HG02588 (cell line): ENCODE measurements around the gene IRAK1.
A peak's percentile ranks its signal among the peaks of the same experiment; 100 is the strongest.

Experiments used
- ATAC-seq: cut with Tn5 transposase; IDR thresholded peaks from one replicate; pipeline ENCODE4 v1.9.1; 2021; ENCODE audit warnings: mild to moderate bottlenecking, moderate library complexity; ENCODE audit not compliant: unreplicated experiment

Gene IRAK1

DNA sequence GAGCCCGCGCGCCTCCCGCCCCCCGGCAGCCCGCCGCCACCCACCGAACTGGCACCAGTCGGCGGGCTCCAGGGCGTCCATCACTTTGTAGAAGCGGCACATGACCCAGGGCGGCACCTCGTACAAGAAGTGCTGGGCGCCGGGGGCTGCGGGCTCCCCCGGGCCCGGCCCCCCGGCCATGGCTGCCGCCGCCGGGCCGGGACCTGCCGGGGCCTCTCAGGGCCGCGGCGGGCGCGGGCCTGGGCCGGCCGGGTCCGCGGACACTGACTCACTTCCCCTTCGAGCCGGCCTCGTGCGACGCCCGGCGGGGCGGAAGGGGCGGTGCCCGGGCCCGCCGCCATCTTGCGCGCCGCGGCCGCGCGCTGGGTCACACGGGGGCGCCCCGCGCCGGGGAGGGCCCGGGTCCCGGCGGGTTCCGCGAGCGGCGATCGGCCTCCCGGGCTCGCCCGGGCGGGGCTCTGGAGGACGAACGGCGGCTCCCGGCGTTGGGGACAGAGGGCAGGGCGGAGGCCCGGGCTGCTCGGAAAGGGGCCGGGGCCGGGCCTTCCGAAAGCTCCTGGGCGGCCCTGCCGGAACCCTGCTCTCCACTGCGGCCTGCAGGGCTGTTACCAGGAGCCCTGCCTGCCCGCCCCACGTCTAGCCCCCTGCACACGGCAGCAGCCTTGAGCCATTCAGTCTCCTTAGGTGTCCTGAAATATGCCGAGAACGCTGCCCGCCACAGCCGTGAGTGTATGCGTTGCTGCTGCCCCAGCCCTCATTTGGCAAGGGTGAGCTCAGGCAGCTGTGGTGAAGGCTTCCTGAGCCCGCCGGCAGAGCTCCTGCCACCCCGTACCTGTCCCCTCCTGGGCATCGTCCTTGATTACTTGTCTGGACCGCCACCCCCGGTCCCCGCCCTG is at the start of gene IRAK1:
TSS of gene IRAK1 (minus strand) at position 270 of the 896 bp plus-strand sequence. CDS start at position 180, 90 bp downstream.
- peak; percentile 72 for ATAC-seq

GRCh38 chrX:154068560-154068959 is 48.9 kb upstream of the IRAK1 start:
- ATAC-seq = no peak

GRCh38 chrX:154064637-154065435 is 45.1 kb upstream of the IRAK1 start:
- no peak for ATAC-seq

DNA sequence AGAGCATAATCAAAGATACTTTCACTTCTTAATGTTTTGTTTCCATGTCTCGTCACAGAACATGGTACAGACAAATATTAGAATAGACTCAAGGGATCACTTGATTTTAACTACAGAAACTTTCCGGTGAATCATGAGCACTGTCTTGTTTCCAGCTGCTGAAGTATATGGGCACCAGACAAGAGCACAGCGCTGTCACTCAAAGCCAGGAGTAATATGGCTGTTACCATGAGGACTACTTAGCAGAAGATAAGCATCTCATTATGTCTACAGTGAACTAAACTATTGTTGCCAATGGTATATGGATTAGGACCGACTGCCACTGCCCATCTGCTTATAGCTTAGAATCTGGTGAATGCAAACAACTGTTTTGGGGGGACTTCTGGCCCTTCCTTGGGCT is 43.5 kb upstream of the IRAK1 start:
- ATAC-seq = no peak

- no peak for ATAC-seq
Observed at GRCh38 chrX:154061801-154062200, 42.1 kb upstream of the IRAK1 start.

- ATAC-seq = no peak
Observed at GRCh38 chrX:154059729-154060245, 40.1 kb upstream of the IRAK1 start.

- no peak for ATAC-seq
Observed at GRCh38 chrX:154059231-154059630, 39.5 kb upstream of the IRAK1 start.

DNA sequence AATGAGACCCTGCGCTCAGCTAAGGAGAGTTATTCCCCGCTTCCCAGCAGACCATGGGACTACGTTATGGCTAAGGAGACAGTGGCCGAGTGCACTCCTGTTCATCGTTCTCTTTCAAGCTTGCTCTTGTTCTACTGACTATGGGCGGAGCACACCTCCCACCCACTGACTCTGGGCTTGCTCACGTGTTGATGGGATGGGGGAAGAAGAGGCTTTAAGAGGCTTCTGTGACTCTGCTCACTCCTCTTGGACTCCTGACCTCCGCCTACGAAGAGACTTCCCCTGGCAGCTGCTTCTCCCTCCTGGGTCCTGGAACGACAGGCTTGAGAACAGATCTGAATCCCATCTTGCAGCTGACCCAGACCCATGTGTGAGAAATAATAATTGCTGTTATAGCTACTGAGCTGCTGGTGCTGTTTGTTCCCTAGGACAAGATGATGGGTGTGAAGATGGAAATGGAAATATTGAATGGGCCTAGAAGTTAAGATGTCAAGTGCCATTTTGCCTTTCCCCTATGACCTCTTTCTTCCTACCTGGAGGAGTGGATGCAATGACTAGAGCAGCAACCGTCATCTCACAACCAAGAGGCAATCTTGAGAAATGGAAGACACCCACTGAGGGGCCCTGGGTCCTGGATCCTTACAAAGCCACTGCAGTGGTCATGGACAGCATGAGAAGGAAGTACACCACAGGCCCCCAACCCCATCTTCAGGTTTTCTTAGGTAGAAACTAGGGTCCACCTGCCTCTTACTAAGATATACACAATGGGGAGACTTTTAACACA is 38.7 kb upstream of the IRAK1 start:
- ATAC-seq = no peak

DNA sequence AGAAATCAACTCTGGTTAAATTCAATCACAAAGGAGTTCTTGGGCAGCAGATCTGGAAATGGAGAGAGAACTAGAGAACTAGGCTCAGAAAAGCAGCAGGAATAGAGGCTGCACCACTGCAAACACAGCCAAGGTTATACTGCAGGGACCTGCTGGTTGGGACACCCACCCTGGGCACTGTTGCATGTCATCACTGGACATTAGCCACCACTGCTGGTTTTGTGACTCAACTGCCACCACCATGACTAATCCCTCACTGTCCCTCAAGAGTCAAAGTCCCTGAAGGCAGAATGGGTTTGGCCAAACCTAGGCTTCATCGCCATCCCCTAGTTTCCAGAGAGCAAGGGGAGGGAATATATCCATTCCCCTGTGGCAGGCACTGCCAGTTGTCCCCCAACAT is 38.1 kb upstream of the IRAK1 start:
- no peak for ATAC-seq

DNA sequence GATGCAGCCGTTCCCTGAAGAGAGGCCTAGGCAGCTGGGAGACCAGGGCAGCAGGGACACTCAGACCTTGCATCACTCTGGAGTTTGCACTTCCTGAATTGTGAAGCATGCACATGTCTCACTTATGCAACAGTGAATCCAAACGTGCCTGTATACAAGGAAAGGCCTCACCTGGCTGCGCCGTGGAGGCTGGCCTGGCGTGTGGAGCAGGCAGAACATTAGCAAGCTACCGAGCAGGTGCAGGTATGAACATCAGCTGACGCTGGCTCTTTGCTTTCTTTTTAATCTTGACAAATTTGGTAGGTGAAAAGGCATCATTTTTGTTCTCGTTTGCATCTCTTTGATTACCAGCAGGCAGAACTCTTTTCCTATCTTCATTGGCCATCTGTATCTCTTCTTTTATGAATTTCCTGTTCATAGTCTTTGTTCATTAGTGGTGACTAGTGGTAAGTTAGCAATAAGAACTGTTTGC is 37.1 kb upstream of the IRAK1 start:
- ATAC-seq = no peak

DNA sequence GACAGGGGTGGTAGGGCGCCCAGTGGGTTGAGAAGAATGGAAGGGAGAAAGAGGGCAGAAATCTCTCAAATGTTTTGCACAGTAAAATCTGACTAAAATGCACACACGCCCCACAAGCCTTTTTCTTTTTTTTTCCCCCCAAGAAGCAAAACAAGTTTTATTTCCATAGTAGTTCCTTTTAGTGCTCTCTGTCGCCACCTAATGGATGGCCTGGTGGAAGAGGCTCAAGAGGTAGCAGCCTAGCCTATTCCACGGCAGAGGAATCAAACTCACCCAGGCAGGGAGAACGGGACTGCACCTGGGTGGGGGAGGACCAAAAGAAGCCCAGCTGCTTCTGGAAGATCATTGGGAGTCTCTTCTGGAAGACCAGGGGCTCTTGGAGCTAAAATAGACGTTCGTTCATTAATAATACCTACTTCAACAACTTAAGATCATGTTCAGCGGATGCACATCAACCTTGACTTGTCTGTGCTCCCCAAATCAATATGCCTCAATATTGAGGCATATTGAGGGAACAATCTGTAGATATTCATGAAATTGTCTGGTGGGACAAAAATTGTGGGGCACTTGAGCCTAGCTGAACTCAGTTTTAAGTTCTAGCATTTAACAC is 31.6 kb upstream of the IRAK1 start:
- ATAC-seq = no peak

DNA sequence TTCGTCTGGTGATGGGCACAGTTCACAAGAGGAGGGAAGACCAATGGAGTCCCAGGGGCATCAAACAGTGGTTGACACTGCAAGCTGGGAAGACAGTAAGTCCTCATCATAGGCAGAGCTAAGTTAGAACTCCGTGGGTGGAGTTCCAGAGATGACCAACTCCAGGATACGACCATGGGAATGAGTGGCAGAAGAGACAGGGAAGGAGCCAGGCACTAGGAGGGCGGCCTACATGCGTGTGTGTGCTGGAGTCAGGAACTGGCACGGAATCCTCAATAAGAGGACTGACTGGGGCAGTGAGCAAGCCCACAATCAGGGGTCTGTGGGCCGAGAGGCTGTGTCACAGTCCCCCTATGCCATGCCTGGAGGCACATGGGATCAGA is 30.4 kb upstream of the IRAK1 start:
- ATAC-seq = no peak

DNA sequence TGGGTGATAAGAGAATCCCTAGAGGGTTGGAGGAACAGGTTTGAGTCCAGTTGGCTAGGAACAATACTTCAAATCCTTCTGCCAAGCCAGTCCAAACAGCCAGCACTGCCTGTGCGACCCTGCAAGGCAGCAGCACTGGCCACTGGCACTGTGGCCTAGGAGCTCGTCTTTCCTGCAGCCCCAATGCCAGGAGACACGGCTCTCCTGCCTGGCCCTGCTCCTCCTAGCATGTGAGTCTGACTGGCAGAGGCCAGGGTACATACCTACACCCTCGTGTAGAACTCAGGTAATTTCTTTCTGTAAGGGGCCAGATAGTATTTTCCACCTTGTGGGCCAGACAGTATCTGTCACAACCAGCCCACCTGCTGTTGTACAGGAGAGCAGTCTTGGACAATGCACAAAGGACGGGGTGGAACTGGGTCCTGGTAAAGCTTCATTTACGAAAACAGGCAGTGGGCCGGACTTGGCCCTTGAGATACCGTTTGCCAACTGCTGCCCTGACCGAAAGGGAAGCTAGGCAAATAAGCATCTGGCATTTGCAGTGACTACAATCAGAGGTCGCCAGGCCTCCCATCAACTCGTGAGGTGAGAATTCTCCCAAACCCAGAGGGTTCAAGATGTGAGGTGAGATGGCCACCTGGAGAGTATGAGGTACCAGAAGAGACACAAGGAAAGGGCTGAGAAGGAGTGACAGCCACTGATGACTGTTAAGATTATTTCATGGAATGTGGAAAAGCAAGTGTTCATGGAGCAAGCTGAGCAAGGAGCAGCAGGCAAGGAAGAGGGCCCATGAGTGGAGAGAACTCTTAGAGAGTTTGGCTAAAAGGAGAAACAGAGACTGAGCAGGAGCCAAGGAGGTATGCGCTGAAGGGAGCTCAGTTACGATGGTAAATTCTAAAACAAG is 29.8 kb upstream of the IRAK1 start:
- ATAC-seq = no peak

DNA sequence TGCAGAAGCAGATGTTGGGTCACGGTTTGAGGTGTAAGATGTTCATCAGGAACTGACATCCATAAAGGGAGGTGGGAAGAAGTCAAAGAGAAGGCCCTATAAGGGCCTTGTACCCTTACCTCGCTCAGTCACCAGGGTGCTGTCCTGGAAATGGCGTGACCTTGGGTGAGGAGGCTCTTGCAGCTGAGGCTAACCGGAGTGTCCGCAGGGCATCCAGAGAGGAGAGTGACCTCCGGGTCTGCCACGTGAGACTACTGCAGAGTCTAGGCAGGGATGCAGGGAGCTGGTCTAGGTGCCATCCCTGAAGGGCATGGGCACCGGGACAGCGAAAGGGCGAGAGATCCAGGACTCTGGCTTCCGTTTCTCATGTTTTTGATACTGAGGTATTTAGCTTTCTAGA is 28.7 kb upstream of the IRAK1 start:
- ATAC-seq = no peak

DNA sequence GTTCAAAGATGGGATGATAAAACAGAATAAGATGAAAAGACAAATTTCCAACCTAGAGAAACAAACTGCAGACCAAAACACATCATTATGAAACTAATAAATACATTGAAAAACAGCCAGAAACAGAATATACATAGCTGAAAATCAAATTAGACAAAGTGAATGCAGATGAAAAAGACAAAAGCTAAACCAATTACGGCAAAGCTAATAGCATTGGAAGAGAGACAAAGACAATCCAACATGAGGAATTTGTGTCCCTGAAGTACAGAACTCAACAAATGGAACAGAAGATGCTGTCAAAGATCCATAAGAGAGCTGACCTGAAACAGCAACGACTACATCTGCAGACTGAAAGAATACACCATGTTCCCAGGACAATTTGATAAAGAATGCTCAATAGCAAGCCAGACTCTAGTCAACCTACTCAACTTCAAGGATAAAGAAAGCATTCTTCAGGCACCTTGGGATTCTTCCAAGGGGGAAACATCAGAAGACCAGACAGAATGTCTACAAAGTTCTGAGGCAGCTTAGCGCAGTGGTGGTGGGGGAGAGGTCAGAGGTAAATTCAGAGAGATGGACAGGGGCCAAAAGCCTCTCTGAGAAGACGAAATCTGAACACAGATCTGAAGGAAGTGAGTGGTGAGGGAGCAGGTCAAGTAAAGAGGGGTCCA is 27.4 kb upstream of the IRAK1 start:
- no peak for ATAC-seq

DNA sequence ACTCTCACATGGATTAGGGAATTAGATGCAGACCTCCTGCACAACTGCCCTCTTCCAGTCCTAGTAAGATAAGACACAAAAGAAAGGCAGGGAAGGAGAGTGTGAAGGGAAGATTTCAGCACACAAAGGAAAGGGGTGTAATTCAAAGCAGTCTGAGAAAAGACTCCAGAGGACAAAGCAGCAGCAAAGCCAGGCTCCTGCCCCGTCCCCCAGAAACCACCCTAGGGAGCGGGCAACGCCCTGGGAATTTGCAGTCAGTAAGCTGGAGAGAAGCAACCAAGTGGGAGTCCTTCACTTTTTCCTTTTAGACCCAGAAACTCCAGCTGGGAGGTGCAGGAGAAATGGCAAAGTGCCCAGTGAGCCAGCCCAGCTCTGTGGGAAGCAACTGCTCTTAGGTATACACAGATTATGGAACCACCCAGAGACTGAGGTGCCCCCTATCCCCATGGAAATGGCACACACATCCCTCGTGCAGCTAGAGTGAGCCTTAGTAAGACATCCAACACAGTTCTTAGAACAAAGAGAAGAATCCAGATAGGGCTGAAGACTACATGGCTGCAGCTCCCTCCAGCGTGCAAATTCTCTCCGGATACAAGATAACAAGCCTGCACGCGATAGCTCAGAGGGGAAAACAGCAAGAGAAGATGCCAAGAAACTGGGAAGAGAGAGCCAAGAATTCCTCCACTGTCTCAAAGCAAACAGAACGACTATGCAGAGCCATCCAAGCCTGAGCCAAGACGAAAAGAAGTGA is 26.5 kb upstream of the IRAK1 start:
- ATAC-seq = no peak

DNA sequence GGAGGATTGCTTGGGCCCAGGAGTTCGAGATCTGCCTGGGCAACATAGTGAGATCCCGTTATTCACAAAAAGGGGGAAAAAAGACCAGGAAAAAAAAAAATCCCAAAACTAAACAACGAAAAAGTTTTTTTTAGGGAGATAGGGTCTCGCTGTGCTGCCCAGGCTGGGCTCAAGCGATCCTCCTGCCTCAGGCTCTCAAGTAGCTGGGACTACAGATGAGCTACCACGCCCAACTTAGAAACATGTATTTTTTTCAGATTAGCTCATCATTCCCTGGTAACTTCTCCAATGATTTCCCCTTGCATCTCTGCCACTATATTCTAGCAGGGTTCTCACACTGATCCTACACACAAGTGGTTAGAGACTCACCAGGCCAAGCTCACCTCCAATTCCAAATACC is 24.4 kb upstream of the IRAK1 start:
- ATAC-seq = no peak
